K562 (cell line): ENCODE data around the gene CASR.

ENCODE experiments used
- BRD4 ChIP-seq: fragments of 200-600 bp; sonication (generic); IDR thresholded peaks from 2 replicates; pipeline ENCODE4 v1.6.1; 2017; ENCODE audit warnings: inconsistent platforms
- SIN3A ChIP-seq, 2 experiments: fragments of 150-350 bp in 1 of 2; IDR thresholded peaks; 2 replicates each; pipeline ENCODE4 v1.6.1; 2011 to 2016; ENCODE audit warnings: borderline replicate concordance in 2 of 2, low read depth in 2 of 2, low read length in 2 of 2, mild to moderate bottlenecking in 2 of 2, moderate library complexity in 2 of 2; ENCODE audit not compliant: control insufficient read depth in 1 of 2
- TGIF2 ChIP-seq: sonication (generic); formaldehyde crosslinking; IDR thresholded peaks from 2 replicates; pipeline ENCODE4 v1.8.1; 2022; ENCODE audit warnings: mild to moderate bottlenecking, missing genetic modification reagents, moderate library complexity
- TRIM28 ChIP-seq: fragments of 450-650 bp; IDR thresholded peaks from 2 replicates; pipeline ENCODE4 v1.6.1; 2017
- ZFP36 ChIP-seq: fragments of 150-350 bp; IDR thresholded peaks from 2 replicates; pipeline ENCODE4 v1.6.1; 2018; ENCODE audit warnings: low read length, low read depth; ENCODE audit not compliant: partially characterized antibody
- ZNF12 ChIP-seq: sonication (generic); formaldehyde crosslinking; IDR thresholded peaks from 2 replicates; pipeline ENCODE4 v1.4.0; 2020; ENCODE audit warnings: mild to moderate bottlenecking, missing genetic modification reagents
- TF ChIP-seq, protein P1 (sequence below), 3 experiments: IDR thresholded peaks in 2 of 3; conservative IDR thresholded peaks in 1 of 3; 2 replicates each; pipeline ENCODE4 v1.5.1; 2011 to 2012; ENCODE audit warnings: low read length in 3 of 3, mild to moderate bottlenecking in 3 of 3, control low read depth in 2 of 3, improper control_type of control experiment in 1 of 3, inconsistent platforms in 1 of 3, low read depth in 1 of 3, mixed read lengths in 1 of 3, moderate library complexity in 1 of 3; ENCODE audit not compliant: insufficient read depth in 2 of 3
- TF ChIP-seq, protein P2 (sequence below): sonication (generic); formaldehyde crosslinking; IDR thresholded peaks from 2 replicates; pipeline ENCODE4 v1.8.1; 2023; ENCODE audit warnings: mild to moderate bottlenecking, missing genetic modification reagents, moderate library complexity

DNA sequence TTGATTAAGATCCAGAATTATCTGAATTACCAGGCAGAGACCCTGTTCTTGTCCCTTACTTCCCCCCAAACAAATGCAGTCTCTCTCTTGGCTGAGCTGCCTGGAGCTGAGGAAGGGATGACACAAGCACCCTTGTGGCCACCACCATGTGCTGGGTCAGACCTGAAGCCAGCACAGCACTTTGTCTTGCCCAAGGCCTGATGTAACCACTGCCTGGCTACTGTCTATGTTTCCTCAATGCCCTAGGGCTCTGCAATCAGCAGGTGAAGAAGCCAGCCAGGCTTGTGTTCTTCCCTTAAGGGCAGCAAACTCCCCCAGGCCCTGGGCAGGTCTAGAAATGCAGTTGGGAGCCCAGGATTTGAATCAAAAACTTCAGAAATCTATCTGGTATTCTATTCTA, 15.8 kb upstream of the CASR start:
- TF ChIP-seq, protein P1, sequence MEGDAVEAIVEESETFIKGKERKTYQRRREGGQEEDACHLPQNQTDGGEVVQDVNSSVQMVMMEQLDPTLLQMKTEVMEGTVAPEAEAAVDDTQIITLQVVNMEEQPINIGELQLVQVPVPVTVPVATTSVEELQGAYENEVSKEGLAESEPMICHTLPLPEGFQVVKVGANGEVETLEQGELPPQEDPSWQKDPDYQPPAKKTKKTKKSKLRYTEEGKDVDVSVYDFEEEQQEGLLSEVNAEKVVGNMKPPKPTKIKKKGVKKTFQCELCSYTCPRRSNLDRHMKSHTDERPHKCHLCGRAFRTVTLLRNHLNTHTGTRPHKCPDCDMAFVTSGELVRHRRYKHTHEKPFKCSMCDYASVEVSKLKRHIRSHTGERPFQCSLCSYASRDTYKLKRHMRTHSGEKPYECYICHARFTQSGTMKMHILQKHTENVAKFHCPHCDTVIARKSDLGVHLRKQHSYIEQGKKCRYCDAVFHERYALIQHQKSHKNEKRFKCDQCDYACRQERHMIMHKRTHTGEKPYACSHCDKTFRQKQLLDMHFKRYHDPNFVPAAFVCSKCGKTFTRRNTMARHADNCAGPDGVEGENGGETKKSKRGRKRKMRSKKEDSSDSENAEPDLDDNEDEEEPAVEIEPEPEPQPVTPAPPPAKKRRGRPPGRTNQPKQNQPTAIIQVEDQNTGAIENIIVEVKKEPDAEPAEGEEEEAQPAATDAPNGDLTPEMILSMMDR (IDR thresholded peaks at IDR 0.05 in 2 of 3, conservative IDR thresholded peaks at IDR 0.05 in 1 of 3; ENCODE audit: insufficient read depth in 2 of 3, low read depth in 1 of 3, low read length in 3 of 3), result no peak
- TF ChIP-seq BRD4 (no peak), ZFP36 (no peak), TRIM28 (no peak), TGIF2 (CRISPR knock-in tag) (no peak), SIN3A (IDR thresholded peaks at IDR 0.05; ENCODE audit: borderline replicate concordance in 2 of 2, control insufficient read depth in 1 of 2, low read depth in 2 of 2, low read length in 2 of 2) (no peak), ZNF12 (CRISPR knock-in tag) (no peak)
- TF ChIP-seq, protein P2, sequence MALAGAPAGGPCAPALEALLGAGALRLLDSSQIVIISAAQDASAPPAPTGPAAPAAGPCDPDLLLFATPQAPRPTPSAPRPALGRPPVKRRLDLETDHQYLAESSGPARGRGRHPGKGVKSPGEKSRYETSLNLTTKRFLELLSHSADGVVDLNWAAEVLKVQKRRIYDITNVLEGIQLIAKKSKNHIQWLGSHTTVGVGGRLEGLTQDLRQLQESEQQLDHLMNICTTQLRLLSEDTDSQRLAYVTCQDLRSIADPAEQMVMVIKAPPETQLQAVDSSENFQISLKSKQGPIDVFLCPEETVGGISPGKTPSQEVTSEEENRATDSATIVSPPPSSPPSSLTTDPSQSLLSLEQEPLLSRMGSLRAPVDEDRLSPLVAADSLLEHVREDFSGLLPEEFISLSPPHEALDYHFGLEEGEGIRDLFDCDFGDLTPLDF (CRISPR knock-in tag), result no peak
